Keratinocyte (primary cell): ENCODE measurements around the gene PMIS2. TPM values are rescaled to one million over a fixed set of nuclear protein-coding genes. Genes with fewer than 3 reads are reported as not detected.

Experiments used
- DNase-seq: peaks from one replicate; pipeline ENCODE4 v3.0.0-alpha.2; 2011; ENCODE audit warnings: low read depth, missing footprints, low spot score
- FAIRE-seq: peaks from 2 replicates; lab custom pipeline; 2011; peaks lifted over from hg19 to GRCh38; lab: Jason Lieb, UNC
- H2AFZ ChIP-seq: 2 replicates; pipeline ENCODE4 v1.6.0; 2012; ENCODE audit warnings: low read length, control low read depth, inconsistent platforms; ENCODE audit not compliant: control insufficient read depth
- H3K27ac ChIP-seq: 2 replicates; pipeline ENCODE4 v1.5.1; 2011; ENCODE audit warnings: low read length; ENCODE audit not compliant: control insufficient read depth, insufficient read depth
- H3K27me3 ChIP-seq: 3 replicates; pipeline ENCODE4 v1.6.0; 2011; ENCODE audit warnings: low read length; ENCODE audit not compliant: control insufficient read depth, insufficient read depth; ENCODE audit errors: extremely low read depth
- H3K36me3 ChIP-seq, 2 experiments: 2 replicates in 1 of 2; 3 replicates in 1 of 2; pipeline ENCODE4 v1.5.1; 2011; ENCODE audit warnings: low read length in 2 of 2, mild to moderate bottlenecking in 1 of 2; ENCODE audit not compliant: control insufficient read depth in 2 of 2, insufficient read depth in 2 of 2; ENCODE audit errors: extremely low read depth in 1 of 2
- H3K4me1 ChIP-seq: 3 replicates; pipeline ENCODE4 v1.5.1; 2011; ENCODE audit warnings: low read length; ENCODE audit not compliant: control insufficient read depth, insufficient read depth; ENCODE audit errors: extremely low read depth
- H3K4me2 ChIP-seq: 3 replicates; pipeline ENCODE4 v1.6.0; 2011; ENCODE audit warnings: low read depth, low read length; ENCODE audit not compliant: control insufficient read depth, insufficient read depth; ENCODE audit errors: extremely low read depth
- H3K4me3 ChIP-seq, 3 experiments: fragments of 200-600 bp in 1 of 3; sonication (generic) in 1 of 3; 2 replicates in 2 of 3; 3 replicates in 1 of 3; pipeline ENCODE4 v1.5.1; 2011 to 2016; ENCODE audit warnings: low read length in 3 of 3, mild to moderate bottlenecking in 3 of 3, control low read depth in 2 of 3, inconsistent platforms in 1 of 3, low read depth in 1 of 3, mixed read lengths in 1 of 3, mixed run types in 1 of 3, moderate library complexity in 1 of 3; ENCODE audit not compliant: control insufficient read depth in 2 of 3, insufficient read depth in 2 of 3; ENCODE audit errors: extremely low read depth in 1 of 3
- H3K79me2 ChIP-seq: 2 replicates; pipeline ENCODE4 v1.6.0; 2012; ENCODE audit warnings: low read length; ENCODE audit not compliant: control insufficient read depth, insufficient read depth
- H3K9ac ChIP-seq: 3 replicates; pipeline ENCODE4 v1.6.0; 2011; ENCODE audit warnings: low read length; ENCODE audit not compliant: control insufficient read depth, insufficient read depth; ENCODE audit errors: extremely low read depth
- H3K9me1 ChIP-seq: 3 replicates; pipeline ENCODE4 v1.6.0; 2011; ENCODE audit warnings: low read length; ENCODE audit not compliant: control insufficient read depth, insufficient read depth; ENCODE audit errors: extremely low read depth
- H3K9me3 ChIP-seq: 2 replicates; pipeline ENCODE4 v1.5.1; 2012; ENCODE audit warnings: low read depth, low read length; ENCODE audit not compliant: control insufficient read depth
- H4K20me1 ChIP-seq: 3 replicates; pipeline ENCODE4 v1.6.0; 2011; ENCODE audit warnings: low read length; ENCODE audit not compliant: control insufficient read depth, insufficient read depth; ENCODE audit errors: extremely low read depth
- CTCF ChIP-seq, 3 experiments: IDR thresholded peaks in 1 of 3; conservative IDR thresholded peaks in 1 of 3; optimal IDR thresholded peaks in 1 of 3; 2 replicates in 2 of 3; 3 replicates in 1 of 3; pipeline versions ENCODE3 to v1.5.1; 2011; ENCODE audit warnings: low read length in 3 of 3, mild to moderate bottlenecking in 3 of 3, moderate library complexity in 2 of 3, control low read depth in 1 of 3, inconsistent platforms in 1 of 3; ENCODE audit not compliant: insufficient read depth in 2 of 3; ENCODE audit errors: extremely low read depth in 1 of 3
- EZH2 ChIP-seq: IDR thresholded peaks from one replicate; pipeline ENCODE4 v1.6.1; 2012; ENCODE audit warnings: inconsistent platforms, mild to moderate bottlenecking, low read length, moderate library complexity
- dilution Hi-C: fragments of 300-500 bp; cut with MboI; formaldehyde crosslinking; loops from one replicate; pipeline ENCODE4 v1.7.0; 2020; ENCODE audit warnings: low sequenced_read_pairs; ENCODE audit not compliant: extremely low pct_ligation_motif_present
- polyA plus RNA-seq, 5 experiments: library from polyadenylated mRNA; depleted of rRNA in 3 of 5; stranded (reverse) in 3 of 5; stranded (forward) in 1 of 5; unstranded in 1 of 5; fragments of >200 nt; gene quantifications; 1 replicate in 1 of 5; 2 replicates in 3 of 5; 3 replicates in 1 of 5; pipeline versions ENCODE4 v1.2.1 to v1.2.3, GENCODE V29; 2011 to 2012; ENCODE audit warnings: missing spikeins in 2 of 5, low read depth in 1 of 5, low replicate concordance in 1 of 5

The PMIS2 gene
- polyA plus RNA-seq, 1 donor (not counting 4 experiments of a cell fraction or from before 2014, with no cell fraction given) = not detected

- no peak overlapping the region for H3K27ac ChIP-seq
- no peak overlapping the region for H3K4me2 ChIP-seq
- no peak overlapping the region for H3K9ac ChIP-seq
- dilution Hi-C loops = loop anchor here (5.0 kb wide), 1 partner anchor 52 kb away; no protein-coding TSS in a partner anchor
- H2AFZ ChIP-seq = no peak overlapping the region
- no peaks in the 10 kb centered on the region for H3K4me1 ChIP-seq
- H3K4me3 ChIP-seq = no peak overlapping the region
- peaks cover 3 to 5% of the 10 kb centered on the region in 2 experiments for H3K36me3 ChIP-seq
- no peaks in the 10 kb centered on the region for H3K9me1 ChIP-seq
- H3K27me3 ChIP-seq = peaks cover 18% of the 10 kb centered on the region
- no peaks in the 10 kb centered on the region for H3K9me3 ChIP-seq
- FAIRE-seq (no peak), DNase-seq (no peak)
- H4K20me1 ChIP-seq = no peaks in the 10 kb centered on the region
- TF ChIP-seq EZH2 (no peak), CTCF (optimal IDR thresholded peaks at IDR 0.05 in 1 of 3, IDR thresholded peaks at IDR 0.05 in 1 of 3, conservative IDR thresholded peaks at IDR 0.05 in 1 of 3; ENCODE audit: extremely low read depth in 1 of 3, insufficient read depth in 2 of 3, low read length in 3 of 3) (peak in 2 of 3 experiments; percentile 35 to 69)
- no peaks in the 10 kb centered on the region for H3K79me2 ChIP-seq
Observed at GRCh38 chr19:35555301-35556005, 30.5 kb upstream of the PMIS2 start.

GRCh38 chr19:35556025-35556590 lies 29.9 kb upstream of the PMIS2 start:
- H3K9me3 ChIP-seq = no peaks in the 10 kb centered on the region
- DNase-seq = no peak
- no peaks in the 10 kb centered on the region for H3K79me2 ChIP-seq
- no peak overlapping the region for H2AFZ ChIP-seq
- no peak for FAIRE-seq
- H3K27ac ChIP-seq = no peak overlapping the region
- no peaks in the 10 kb centered on the region for H3K4me1 ChIP-seq
- TF ChIP-seq EZH2 = no peak
- TF ChIP-seq CTCF (optimal IDR thresholded peaks at IDR 0.05 in 1 of 3, IDR thresholded peaks at IDR 0.05 in 1 of 3, conservative IDR thresholded peaks at IDR 0.05 in 1 of 3; ENCODE audit: extremely low read depth in 1 of 3, insufficient read depth in 2 of 3, low read length in 3 of 3) = no peak
- H3K4me3 ChIP-seq = no peak overlapping the region
- no peak overlapping the region for H3K9ac ChIP-seq
- H3K27me3 ChIP-seq = peaks cover 18% of the 10 kb centered on the region
- no peak overlapping the region for H3K4me2 ChIP-seq
- H3K36me3 ChIP-seq = peaks cover 0 to 2% of the 10 kb centered on the region in 2 experiments
- no peaks in the 10 kb centered on the region for H4K20me1 ChIP-seq
- dilution Hi-C loops = loop anchor here (5.0 kb wide), 1 partner anchor 51 kb away; no protein-coding TSS in a partner anchor
- no peaks in the 10 kb centered on the region for H3K9me1 ChIP-seq
